ENCODE data around the gene BGN.

The BGN gene

GRCh38 chrX:153494541-153495361 lies at the start of gene BGN:
Gene BGN (plus strand): TSS chrX:153494980. CDS start chrX:153504632, 9,652 bp downstream.
- no peak for DNase-seq

GRCh38 chrX:153445106-153445855 lies 49.5 kb upstream of the BGN start:
- no peak for DNase-seq

- no peak for DNase-seq
Measured at GRCh38 chrX:153445856-153446635, 48.7 kb upstream of the BGN start, which contains the start of gene TREX2. Gene TREX2 (minus strand): TSS chrX:153446056. CDS start chrX:153445430, 626 bp downstream.

DNA sequence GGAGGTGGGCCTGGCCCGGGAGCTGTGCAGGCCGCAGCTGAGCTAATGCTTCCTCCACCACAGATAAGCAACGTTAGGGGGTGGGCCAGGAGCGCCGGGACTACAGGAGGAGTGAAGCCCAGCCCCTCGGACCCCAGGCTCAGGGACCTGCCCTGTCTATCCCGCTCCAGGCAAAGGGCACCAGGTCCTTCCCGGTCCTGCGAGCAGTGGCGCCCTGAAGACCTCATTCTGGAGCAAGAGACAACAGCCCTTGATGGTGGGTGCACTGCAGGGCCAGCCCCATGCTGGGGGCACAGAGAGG lies 48.2 kb upstream of the BGN start:
- no peak for DNase-seq

DNA sequence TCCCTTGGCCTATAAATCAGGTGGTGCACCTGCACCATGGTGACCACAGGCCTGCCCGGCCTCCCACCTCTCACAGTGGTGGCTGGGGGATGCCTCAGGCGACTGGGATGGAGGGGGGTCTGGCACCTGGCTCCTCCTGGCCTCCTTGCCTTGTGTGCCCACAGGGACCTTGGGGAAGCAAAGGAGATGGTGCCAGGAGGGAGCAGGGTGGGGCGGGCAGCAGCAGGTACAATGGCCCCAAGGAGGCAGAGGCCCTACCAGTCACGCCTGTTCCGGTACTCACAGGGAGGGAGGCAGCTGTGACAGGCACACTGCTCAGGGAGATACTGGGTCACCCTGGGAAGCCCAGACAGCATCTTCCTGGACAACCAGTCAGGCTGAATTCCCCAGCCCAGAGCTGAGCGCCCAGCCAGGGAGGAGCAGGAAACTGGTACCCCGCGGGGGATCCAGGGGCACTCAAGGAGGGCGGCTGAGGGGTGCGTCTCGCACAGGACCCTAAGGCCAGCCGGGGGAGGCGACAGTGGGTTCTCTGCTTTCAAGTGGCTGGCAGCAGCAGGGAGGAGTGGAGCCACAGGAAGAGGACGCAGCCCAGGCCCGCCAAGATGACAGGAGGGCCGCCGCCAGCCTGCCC lies 47.7 kb upstream of the BGN start:
- no peak for DNase-seq

DNA sequence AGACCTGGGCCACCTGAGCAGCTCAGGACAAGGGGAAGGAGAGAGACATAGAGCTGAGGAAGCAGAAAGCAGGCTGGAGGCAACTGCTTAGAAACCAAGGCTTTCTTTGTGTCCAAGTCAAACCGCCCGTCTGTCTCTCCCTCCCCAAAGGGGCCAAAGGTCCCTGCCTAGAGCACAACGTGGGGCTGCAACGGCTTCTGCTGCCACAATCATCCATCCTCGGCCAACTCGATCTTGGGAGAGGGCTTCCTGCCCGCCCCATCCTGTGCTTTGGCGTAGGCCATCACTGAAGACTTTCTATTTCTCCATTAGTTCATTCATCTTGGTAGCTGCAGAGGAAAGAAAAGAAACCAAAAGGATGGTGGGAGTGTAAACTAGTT lies 47.2 kb upstream of the BGN start:
- no peak for DNase-seq

- no peak for DNase-seq
Measured at GRCh38 chrX:153448556-153449367, 46.0 kb upstream of the BGN start.

- no peak for DNase-seq
Measured at GRCh38 chrX:153449368-153450113, 45.2 kb upstream of the BGN start.

- no peak for DNase-seq
Measured at GRCh38 chrX:153450114-153450948, 44.4 kb upstream of the BGN start.

DNA sequence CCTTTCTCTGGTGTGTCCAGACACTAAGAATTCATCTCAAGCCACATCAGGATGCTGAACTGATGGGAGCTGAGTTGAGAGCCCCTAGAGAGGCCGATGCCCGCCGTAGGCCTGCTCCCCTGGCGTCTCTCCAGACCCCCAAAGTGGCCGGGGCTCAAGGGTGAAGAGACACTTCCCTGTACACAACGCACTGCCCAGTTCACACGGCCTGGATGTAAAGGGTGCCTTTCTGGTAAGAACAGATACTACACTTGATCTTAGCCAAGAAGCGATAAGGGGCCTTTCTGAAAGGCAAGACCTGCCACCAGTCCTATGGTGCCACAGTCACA lies 43.9 kb upstream of the BGN start:
- no peak for DNase-seq

DNA sequence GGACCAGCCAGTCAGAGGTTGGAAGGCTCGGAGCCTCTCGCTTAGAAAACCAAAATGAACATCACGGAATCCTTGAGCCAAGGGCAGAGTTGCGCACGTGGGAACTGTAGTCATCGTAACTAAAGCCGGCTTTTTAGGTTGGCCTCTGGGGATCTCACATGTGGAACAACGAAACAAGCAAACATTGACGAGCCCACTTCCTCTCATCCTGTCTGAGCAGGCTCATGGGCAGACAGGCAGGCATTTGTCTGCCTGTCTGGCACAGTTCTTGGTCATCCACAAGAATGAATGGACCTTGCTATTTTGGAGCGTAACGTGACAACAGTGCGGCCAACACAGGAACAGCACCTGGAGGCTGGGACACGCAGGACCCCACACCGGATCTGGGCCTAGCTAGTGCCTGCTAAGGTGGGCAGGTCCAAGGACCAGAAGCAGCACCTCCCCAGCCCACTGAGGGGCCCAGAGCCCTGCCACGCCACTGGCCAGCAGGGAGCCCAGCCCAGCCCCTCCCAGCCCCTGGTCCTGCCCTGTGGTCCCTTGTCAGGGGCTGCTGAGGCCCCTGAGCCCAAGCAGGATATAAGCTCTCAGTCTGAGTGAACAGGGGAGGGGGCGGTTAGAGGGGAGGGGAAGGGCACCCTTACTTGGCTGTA lies 39.8 kb upstream of the BGN start:
- DNase-seq: no peak

GRCh38 chrX:153455571-153455970 lies 39.2 kb upstream of the BGN start:
- no peak for DNase-seq

GRCh38 chrX:153456161-153456560 lies 38.6 kb upstream of the BGN start:
- no peak for DNase-seq

DNA sequence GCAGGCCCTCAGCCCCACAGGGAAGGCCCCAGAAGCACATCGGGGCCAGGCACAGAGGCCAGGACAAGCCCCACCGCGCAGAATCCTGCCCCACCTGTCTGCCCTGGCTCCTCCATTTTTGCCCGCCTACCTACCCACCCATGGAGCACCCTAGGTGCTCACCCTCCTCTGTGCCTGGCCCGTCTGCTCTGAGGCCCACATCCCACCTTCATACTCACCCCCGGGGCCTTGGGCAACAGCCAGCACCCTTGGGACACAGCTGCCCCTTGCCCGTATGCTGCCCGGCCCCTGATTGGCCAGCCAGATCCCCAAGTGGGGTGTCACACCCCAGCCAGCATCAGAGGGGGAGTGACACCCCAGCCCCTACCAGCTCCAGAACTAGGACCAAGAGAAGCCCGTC lies 38.1 kb upstream of the BGN start:
- DNase-seq: no peak

GRCh38 chrX:153457136-153457825 lies 37.5 kb upstream of the BGN start:
- DNase-seq: no peak

- DNase-seq: no peak
Measured at GRCh38 chrX:153457827-153458466, 36.8 kb upstream of the BGN start.

GRCh38 chrX:153458476-153458875 lies 36.3 kb upstream of the BGN start:
- DNase-seq: no peak

GRCh38 chrX:153459986-153460385 lies 34.8 kb upstream of the BGN start:
- DNase-seq: no peak

GRCh38 chrX:153460826-153461225 lies 34.0 kb upstream of the BGN start:
- peak; percentile 6 to 23 for DNase-seq
